GM13977 (cell line): ENCODE data around the gene HLF.

Experiments used
- DNase-seq: peaks from one replicate; pipeline ENCODE4 v3.0.0; 2012; ENCODE audit warnings: low spot score
- CTCF ChIP-seq: IDR thresholded peaks from 2 replicates; pipeline ENCODE4 v1.5.1; 2012; ENCODE audit warnings: mild to moderate bottlenecking, control low read depth; ENCODE audit not compliant: insufficient read depth; ENCODE audit errors: extremely low read depth, missing control alignments
- in situ Hi-C: fragments of 300-500 bp; cut with MboI; formaldehyde crosslinking; loops from one replicate; pipeline ENCODE4 v1.12.0; 2022; ENCODE audit warnings: low sequenced_read_pairs, low pct_unique_long_range_greater_than_20kb, mixed read lengths, inconsistent platforms; ENCODE audit not compliant: unreplicated experiment

Gene HLF

GRCh38 chr17:55345132-55345531 is 80.4 kb downstream of the HLF start:
- no peak for DNase-seq
- in situ Hi-C loops = no loop called here
- no peak for TF ChIP-seq CTCF

GRCh38 chr17:55346658-55347057 is 81.9 kb downstream of the HLF start:
- in situ Hi-C loops = no loop called here
- no peak for TF ChIP-seq CTCF

GRCh38 chr17:55347341-55347740 is 82.6 kb downstream of the HLF start:
- TF ChIP-seq CTCF = no peak
- in situ Hi-C loops = no loop called here
- no peak for DNase-seq

More at GRCh38 chr17:55346658-55347057, 81.9 kb downstream of the HLF start:
- DNase-seq = no peak

- TF ChIP-seq CTCF = peak; percentile 82
- in situ Hi-C loops = no loop called here
- peak; percentile 29 for DNase-seq
Observed at GRCh38 chr17:55348749-55349354, 84.1 kb downstream of the HLF start.

- in situ Hi-C loops = loop anchor here (10.0 kb wide), 1 partner anchor 164 kb away; the partner anchor contains the start of gene SMIM36
- no peak for TF ChIP-seq CTCF
- no peak for DNase-seq
Observed at GRCh38 chr17:55350825-55351205, 86.1 kb downstream of the HLF start.

- in situ Hi-C loops = loop anchor here (10.0 kb wide), 1 partner anchor 164 kb away; the partner anchor contains the start of gene SMIM36
- TF ChIP-seq CTCF = no peak
- DNase-seq = no peak
Observed at GRCh38 chr17:55351226-55351625, 86.5 kb downstream of the HLF start.

- in situ Hi-C loops = loop anchor here (10.0 kb wide), 1 partner anchor 161 kb away; the partner anchor contains the start of gene SMIM36
- no peak for DNase-seq
- TF ChIP-seq CTCF = no peak
Observed at GRCh38 chr17:55354010-55354409, 89.2 kb downstream of the HLF start.
